AG09309 (cell line): ENCODE measurements around the gene TRMT112.
"Not testable (repeated sequence)": the region's sequence is repeated elsewhere in the genome, so short reads cannot be mapped to it uniquely, and the experiment has no call there.

Source experiments
- DNase-seq: peaks from one replicate; pipeline ENCODE4 v3.0.0-alpha.2; 2010; ENCODE audit warnings: low read depth
- H3K4me3 ChIP-seq: 2 replicates; pipeline ENCODE4 v1.5.1; 2011; ENCODE audit warnings: mild to moderate bottlenecking, low read depth, low read length, moderate library complexity; ENCODE audit not compliant: control insufficient read depth
- TF ChIP-seq, protein P1 (sequence below): IDR thresholded peaks from 2 replicates; pipeline ENCODE4 v1.5.1; 2011; ENCODE audit warnings: mild to moderate bottlenecking, low read depth, low read length, inconsistent platforms; ENCODE audit not compliant: insufficient read depth, control insufficient read depth; ENCODE audit errors: missing control alignments

The TRMT112 gene

DNA sequence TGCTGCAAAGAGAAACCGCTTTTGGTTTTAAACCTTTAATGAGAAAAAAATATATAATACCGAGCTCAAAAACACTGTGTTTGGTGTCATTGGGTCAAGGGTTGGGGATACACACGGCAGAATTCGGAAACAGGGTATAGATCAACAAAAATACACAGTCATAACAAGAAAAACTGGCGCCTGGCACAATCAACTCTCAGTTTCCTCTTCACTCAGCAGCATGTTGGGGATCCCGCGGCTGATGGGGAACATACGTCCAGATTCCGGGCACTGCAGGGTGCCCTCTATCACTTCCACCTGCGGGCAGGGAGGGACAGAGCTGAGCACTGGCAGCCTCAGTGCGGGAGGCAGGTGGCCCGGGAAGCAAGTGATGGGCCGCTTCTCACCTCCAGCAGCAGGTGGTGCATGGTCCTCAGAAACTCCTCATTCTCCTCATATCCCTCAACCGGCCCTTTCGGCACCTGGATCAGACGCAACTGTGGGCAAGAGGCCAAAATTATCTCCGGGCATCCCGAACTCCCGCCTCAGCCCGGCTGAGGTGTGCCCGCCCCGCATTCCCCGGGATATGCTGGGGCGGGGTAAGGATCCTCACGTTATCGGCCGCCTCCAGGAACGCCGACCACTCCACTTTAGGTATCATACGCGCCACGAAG, 561 bp downstream of the TRMT112 start:
- TF ChIP-seq, protein P1, sequence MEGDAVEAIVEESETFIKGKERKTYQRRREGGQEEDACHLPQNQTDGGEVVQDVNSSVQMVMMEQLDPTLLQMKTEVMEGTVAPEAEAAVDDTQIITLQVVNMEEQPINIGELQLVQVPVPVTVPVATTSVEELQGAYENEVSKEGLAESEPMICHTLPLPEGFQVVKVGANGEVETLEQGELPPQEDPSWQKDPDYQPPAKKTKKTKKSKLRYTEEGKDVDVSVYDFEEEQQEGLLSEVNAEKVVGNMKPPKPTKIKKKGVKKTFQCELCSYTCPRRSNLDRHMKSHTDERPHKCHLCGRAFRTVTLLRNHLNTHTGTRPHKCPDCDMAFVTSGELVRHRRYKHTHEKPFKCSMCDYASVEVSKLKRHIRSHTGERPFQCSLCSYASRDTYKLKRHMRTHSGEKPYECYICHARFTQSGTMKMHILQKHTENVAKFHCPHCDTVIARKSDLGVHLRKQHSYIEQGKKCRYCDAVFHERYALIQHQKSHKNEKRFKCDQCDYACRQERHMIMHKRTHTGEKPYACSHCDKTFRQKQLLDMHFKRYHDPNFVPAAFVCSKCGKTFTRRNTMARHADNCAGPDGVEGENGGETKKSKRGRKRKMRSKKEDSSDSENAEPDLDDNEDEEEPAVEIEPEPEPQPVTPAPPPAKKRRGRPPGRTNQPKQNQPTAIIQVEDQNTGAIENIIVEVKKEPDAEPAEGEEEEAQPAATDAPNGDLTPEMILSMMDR: no peak
- DNase-seq: no peak
- peak overlapping the region; percentile 62 for H3K4me3 ChIP-seq

DNA sequence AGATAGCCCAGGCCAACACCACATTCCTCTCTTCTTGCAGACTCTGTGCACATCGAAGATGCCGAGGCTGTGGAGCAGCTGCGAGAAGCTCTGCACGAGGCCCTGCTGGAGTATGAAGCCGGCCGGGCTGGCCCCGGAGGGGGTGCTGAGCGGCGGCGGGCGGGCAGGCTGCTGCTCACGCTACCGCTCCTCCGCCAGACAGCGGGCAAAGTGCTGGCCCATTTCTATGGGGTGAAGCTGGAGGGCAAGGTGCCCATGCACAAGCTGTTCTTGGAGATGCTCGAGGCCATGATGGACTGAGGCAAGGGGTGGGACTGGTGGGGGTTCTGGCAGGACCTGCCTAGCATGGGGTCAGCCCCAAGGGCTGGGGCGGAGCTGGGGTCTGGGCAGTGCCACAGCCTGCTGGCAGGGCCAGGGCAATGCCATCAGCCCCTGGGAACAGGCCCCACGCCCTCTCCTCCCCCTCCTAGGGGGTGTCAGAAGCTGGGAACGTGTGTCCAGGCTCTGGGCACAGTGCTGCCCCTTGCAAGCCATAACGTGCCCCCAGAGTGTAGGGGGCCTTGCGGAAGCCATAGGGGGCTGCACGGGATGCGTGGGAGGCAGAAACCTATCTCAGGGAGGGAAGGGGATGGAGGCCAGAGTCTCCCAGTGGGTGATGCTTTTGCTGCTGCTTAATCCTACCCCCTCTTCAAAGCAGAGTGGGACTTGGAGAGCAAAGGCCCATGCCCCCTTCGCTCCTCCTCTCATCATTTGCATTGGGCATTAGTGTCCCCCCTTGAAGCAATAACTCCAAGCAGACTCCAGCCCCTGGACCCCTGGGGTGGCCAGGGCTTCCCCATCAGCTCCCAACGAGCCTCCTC, 1.5 kb downstream of the TRMT112 start:
- DNase-seq, H3K4me3 ChIP-seq: not testable (repeated sequence)

DNA sequence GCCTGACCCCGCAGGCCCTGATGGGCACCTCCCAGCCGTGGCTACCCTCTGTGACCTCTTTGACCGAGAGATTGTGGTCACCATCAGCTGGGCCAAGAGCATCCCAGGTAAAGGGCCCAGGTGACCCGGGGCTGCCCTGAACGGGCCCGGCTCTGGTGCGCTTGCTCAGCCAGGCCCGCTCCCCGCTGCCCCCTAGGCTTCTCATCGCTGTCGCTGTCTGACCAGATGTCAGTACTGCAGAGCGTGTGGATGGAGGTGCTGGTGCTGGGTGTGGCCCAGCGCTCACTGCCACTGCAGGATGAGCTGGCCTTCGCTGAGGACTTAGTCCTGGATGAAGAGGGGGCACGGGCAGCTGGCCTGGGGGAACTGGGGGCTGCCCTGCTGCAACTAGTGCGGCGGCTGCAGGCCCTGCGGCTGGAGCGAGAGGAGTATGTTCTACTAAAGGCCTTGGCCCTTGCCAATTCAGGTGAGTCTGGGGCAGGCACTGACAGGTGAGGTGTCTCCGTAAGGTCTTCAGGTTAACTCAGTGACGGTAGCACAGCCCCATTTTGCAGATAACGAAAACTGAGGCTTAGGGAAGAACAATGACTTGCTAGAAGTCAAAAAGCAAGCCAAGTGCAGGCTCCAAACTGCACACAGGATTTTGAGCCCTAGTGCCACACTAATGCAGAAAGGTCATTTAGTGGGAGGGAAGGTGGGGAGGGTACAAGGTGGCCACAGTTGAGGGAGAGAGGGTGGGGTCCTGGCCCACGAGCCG, 2.4 kb downstream of the TRMT112 start:
- DNase-seq: no peak
- TF ChIP-seq, protein P1: no peak
- H3K4me3 ChIP-seq: no peak overlapping the region

DNA sequence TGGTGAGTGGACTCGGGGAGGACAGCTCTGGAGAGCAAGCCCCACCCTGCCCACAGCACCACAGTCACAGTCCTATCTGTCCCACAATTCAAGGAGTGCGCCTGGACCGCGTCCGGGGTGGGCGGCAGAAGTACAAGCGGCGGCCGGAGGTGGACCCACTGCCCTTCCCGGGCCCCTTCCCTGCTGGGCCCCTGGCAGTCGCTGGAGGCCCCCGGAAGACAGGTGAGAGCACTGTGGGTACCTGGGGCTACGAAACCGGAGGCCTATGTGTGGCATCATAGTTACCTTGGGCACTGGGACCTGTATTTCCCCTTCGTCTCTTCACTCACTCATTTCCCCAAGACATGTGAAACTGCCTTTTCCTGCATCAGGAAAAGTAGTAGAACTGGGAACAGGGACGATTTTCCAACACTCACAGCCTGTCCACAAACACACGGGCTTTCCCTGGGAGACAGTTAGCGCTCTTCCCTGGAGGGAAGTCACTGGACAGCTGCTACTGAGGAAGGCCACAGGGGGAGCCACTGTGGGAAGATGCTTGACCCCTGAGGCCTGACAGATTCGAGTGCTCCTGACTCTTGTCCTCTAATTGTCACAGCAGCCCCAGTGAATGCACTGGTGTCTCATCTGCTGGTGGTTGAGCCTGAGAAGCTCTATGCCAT, 3.1 kb downstream of the TRMT112 start:
- peak overlapping the region; percentile 36 for H3K4me3 ChIP-seq
- DNase-seq: no peak
- TF ChIP-seq, protein P1: peak; percentile 31

DNA sequence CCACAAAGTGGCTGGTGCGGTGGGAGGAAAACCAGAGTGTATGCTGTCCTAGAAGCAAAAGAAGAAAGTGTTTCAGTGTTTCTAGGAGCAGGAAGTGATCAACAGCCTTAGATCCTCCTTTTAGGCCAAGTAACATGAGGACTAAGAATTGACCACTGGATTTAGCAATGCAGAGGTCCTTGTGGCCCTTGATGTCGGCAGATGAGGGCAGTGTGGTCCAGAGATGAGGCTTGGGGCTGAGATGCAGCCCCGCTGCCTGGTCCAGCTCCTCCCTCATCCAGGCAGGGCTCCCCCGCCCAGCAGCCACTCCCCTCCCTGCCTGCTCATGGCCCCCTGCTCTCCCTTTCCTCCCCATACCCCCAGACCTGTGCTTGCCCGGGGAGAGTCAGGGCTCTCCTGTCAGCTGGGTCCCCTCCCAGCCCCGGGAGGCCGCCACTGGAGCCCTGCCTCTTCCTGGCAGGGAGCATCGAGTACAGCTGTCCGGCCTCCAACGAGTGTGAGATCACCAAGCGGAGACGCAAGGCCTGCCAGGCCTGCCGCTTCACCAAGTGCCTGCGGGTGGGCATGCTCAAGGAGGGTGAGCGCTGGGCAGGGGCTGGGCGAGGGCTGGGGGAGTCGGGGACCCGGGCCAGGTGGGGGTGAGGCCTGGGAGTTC, 3.7 kb downstream of the TRMT112 start:
- DNase-seq: no peak
- peak overlapping the region; percentile 36 for H3K4me3 ChIP-seq
- TF ChIP-seq, protein P1: peak; percentile 24

DNA sequence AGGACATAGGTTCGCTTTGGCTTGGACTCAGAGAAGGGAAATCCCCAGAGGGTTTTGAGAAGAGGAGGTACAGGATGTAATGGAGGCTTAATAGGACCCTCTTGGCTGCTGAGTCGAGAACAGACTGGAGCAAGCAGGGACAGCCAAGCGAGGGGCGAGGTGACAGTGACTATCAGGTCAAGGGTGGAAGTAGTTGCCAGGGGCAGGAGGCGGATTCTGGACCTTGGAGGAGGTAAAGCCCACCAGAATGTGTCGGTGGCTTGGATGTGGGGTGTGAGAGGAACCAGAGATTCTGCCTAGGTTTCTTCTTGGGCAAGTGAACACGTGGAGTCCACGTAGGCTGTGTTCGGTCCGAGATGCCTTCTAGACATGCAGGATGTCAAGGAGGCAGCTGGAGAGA, 4.4 kb downstream of the TRMT112 start:
- no peak for DNase-seq
- TF ChIP-seq, protein P1: no peak
- no peak overlapping the region for H3K4me3 ChIP-seq

DNA sequence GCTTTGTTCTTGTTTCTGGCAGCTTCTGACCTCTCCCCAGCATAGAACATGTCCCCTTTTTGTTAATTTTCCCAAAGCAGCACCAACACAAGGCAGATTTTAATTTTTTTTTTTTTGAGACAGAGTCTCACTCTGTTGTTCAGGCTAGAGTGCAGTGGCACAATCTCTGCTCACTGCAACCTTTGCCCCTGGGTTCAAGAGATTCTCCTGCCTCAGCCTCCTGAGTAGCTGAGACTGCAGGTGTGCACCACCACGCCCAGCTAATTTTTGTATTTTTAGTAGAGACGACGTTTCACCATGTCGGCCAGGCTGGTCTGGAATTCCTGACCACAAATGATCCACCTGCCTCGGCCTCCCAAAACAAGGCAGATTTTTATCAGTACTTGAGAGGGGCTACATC, 9.6 kb downstream of the TRMT112 start:
- not testable (repeated sequence) for DNase-seq

More for the DNA sequence above, 9.6 kb downstream of the TRMT112 start:
- not testable (repeated sequence) for H3K4me3 ChIP-seq
